HG03064 (cell line): Measurements from ENCODE around the gene CCDC78.

Experiments used
- ATAC-seq: cut with Tn5 transposase; IDR thresholded peaks from one replicate; pipeline ENCODE4 v1.9.1; 2021; ENCODE audit warnings: low read depth; ENCODE audit not compliant: unreplicated experiment

The CCDC78 gene

DNA sequence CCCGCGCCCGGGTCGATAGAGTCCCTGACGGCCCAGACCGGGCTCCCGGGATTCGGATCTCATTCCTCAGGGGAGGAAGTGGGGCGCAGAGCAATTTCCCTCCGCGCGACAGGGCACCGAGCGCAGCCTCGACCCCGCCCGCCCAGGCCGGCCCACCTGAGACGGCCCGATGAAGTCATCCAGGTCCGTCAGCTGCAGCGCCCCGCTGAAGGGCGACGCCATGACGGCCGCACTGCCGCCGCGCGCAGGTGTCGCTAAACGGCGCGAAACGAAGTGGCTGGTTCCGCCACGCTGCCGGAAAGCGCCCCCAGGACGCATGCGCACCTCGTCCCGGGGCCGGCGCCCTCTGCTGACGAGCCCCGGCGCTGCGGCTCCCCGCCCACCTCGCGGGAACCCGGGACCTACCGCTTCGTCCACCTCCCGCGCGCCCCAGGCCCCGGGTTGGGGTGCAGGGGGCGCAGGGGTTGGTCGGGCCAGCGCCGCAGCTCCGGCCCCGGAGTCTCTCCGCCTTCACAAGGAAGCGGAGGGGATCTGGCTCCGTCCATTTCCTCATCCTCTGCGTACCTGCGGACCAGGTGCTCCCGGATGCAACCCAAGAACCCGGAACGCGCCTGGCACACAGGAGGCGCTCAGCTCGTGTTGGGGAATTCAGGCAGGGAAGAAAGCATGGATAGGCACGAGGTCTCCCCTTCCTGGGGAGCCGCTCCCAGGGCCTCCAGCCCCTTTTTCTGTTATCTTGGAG lies 14.7 kb upstream of the CCDC78 start, which contains the start of gene CIAO3:
CIAO3 (minus strand) TSS at position 234 of the 742 bp plus-strand sequence; CDS start at position 222, 12 bp downstream.
- peak; percentile 73 for ATAC-seq

DNA sequence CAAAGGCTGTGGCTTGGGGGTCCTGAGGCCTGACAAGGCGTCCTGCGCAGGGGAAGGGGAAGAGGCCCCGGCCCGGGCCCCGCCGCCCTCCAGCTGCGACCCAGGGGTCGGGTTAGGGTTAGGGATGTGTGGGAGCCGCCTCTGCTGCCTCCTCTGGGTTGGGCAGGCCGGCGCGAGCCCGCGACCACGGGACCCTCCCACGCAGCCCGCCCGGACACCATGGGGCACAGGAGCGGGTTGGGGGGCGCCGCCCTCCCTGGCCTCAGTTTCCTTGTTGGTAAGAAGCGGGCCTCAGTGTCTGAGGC lies 14.2 kb upstream of the CCDC78 start:
- ATAC-seq = peak; percentile 12

DNA sequence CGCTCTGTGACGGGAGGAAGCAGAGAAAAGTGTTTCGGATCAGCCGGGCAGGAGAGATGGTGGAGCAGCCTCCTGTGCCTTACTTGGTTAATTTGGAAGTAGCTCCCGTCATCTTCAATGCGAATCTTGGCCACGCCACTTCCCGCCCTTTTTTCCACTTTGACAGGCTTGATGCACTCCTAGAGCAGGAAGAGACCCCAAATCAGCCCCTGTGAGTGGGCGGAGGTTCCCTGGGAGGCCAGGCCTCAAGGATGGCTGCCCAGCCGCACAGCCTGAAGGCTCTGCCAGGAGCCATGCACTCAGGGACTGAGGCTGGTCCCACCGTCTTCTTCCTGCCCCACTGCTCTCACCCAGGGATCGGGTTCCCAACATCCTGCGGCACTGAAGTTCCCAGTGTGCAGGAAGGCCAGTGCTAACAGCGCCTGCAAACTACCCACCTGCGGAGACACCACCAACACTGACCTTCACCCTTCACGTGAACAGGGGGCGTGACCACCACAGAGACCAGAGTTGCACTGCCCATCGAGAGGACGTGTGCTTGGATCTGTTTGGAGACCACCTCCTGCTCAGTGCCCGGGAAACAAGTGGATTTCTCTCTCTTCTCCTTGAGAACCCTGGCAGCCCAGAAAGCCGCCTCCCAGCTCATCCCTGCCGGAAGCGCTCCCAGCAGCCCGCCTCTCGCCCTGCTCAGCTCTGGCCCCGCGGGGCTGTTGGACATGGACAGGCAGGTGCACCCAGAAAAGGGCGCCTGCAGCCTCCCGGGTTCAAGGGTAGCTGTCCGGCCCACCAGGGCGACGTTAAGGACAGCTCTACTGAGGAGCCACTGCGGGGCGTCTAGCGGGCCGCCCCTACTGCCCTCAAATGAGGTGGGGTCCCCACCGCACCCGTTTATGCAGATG lies 13.6 kb upstream of the CCDC78 start:
- no peak for ATAC-seq

DNA sequence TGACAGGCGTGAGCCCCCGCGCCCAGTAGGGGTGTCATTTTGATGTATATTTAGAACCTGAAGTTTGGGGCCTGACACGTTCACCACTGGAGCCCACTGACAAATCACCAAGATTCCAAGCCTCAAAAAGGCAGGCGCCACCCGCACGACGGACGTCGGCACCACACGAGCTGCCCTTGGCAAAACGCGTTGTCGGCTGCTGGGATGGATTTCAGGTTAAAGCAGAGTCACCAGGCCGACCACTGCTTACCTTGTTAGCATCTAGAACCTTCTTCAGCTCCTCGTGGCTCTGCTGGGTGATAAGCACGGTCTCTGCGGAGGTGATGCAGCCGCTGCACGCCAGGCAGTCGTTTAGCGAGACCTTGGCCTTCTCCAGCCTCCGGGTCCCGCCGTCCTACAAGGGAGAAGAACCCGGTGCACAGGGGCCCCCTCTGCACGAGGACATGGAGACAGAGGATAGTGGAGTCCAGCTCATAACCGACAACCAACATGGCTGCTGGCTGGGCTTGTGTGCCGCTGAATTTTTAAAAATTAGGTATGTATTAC lies 10.8 kb upstream of the CCDC78 start:
- ATAC-seq = no peak

DNA sequence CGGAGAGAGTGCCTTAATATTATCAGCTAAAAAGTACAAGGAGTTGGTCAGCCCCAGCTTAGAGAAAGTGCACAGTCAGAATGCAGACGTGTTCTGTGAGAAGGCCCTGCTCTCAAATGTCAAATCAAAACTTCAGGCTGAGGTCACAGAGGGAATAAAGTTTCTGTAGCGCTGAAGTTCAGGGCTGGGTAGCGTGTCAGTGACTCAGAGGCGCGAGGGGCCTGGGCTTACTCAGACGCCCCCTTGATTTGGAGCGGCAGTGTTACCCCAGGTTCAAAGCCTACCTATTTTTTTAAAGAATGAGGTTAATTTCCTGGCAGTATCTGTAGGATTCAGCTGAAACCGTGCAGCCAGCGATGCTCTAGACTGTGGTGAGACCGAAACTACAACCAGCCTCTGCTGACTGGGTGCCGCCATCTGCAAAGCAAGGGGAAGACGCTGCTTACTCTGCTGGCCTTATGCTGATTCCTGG lies 9.8 kb upstream of the CCDC78 start:
- no peak for ATAC-seq

DNA sequence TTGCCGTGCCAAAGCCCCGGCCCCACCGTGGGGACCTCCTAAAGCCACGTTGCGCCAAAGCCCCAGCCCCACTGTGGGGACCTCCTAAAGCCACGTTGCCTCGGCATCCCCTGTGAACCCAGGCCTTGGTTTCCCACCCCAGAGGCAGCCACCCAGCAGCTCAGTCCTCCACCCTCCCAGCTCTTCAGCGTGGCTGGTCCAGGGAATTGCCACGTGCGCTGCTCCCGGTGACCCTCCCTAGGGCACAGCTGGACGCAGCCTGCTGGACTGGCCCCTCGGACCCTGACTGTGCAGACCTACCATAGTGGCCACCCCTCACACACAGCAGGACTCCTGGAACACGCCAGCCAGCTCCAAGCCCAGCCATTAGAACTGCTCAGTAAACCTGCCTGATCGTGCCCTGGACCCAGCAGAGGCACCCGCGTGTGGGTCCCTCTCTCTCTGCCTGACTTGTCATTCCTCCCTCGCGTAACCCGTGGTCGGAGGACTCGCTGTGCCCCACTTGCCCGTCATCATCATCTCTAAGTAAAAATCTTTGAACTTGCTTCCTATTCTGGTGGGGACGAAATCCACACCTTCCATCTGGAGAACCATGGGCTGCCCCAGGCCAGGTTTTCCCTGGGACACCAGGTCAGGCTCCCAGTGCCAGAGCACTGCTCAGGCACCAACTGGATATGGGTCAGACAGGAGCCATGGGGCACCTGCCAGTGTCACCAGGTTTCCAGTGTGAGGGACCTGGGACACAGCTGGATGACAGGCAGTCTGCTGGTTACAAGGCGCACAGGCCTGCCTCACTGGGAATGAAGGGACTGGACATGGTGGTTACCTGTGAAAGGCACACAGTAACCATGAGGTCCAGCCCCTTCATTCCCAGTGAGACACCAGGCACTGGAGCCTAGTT lies 9.0 kb upstream of the CCDC78 start:
- ATAC-seq = no peak

DNA sequence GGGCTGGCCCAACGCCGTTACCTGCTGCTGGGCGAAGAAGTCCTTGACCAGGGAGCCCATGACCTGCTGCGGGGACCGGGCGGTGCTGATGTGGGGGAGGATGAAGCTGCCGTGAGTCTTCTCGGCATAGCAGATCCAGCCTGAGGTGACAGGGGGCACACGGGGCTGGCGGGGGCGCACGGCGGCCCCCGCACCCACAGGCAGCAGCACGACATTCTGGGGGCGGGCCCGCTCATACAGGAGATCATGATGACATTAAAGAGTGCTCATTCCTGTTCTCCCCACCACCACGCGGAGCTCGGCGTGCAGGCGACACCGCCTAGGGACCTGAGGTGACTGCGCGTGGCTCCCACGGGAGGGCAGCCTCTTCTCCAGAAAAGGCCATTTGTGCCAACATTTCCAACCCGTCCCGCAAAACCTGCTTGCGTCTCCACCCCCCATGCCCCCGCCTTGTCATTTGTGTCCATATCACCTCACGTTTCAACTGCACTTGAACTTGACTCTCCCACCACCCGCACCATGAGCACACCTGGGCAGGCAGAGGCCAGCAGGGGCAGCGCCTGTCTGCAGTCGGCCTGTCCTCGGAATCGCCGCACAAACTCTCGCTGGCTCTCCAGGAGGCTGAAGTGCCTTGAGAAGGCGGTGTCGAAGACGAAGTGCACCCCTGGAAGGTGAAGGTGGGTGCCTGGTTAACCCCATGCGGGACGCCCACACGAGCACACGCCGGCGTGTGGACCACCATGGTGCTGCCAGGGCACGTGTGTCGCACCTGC lies 8.2 kb upstream of the CCDC78 start:
- no peak for ATAC-seq

DNA sequence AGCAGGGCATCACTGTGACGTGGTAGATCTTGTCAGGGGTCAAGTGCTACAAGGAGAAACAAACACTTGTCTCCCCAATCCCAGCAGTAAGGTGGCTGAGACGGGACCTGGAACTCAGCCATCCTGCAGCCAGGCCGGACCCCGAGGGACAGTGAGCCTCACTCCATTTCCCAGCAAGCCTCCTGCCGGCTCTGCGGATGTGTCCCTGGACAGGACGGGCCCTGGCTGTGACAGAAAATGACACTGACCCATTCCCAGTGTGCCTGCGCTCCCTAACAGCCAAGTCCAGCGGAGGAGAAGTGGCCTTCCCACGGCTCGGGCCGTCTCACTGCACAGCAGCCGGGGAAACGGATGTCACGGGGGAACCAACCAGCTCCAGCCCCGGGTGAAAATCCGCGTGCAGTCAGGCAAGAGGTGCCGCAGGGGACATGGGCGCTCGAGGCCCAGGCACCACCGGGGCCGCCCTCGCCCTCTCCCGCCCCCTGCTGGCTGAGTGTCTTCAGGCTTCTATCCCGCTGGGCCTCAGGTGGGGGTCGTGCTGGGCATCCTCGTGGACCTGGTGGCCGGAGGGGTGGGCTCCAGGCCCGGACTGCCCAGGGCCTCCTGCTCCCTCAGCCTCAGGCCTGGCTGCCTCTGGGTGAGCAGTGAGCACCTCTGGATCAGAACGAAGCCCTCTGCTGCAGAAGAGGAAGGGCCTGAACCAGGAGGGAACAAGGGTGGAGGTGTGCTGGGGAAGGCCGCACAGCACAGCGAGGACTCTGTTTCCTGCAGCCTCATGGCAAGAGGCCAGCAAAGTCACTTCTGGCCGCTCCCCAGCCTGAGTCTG lies 7.4 kb upstream of the CCDC78 start:
- ATAC-seq = no peak

DNA sequence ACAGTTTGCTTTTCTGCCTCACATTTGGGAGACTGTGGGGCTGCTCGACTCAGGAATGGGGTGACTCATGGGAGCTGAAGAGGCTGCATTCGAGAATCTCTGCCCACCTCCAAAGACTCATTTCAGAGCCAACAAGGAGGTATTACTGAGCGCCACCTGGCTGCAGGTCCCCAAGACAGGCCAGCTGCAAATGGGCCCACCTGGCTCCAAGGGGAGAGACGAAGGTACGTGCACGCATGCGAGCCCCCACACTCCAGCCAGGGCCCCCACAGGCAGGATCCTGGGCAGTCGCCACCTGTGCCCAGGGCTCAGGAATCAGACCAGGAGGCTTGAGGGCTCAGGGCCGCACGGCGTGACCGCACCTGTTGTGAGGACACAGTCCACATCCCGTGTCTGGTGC lies 6.7 kb upstream of the CCDC78 start:
- ATAC-seq = no peak

DNA sequence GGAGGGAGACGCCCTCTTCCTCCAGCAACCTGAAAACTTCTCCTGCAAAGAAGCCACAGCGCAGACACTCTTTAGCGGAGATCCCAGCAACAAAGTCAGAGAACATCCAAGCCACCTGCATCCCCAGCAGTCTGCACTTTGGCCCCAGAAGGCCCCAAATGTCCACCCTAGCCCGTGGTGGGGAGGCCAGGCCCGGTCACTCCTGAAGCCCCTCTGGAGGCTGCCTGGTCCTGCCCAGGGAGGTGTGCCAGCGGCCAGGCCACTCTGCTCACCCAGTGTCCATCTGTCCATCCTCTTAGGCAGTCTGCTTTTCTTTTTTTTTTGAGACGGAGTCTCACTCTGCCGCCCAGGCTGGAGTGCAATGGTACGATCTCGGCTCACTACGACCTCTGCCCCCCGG lies 6.1 kb upstream of the CCDC78 start:
- no peak for ATAC-seq

DNA sequence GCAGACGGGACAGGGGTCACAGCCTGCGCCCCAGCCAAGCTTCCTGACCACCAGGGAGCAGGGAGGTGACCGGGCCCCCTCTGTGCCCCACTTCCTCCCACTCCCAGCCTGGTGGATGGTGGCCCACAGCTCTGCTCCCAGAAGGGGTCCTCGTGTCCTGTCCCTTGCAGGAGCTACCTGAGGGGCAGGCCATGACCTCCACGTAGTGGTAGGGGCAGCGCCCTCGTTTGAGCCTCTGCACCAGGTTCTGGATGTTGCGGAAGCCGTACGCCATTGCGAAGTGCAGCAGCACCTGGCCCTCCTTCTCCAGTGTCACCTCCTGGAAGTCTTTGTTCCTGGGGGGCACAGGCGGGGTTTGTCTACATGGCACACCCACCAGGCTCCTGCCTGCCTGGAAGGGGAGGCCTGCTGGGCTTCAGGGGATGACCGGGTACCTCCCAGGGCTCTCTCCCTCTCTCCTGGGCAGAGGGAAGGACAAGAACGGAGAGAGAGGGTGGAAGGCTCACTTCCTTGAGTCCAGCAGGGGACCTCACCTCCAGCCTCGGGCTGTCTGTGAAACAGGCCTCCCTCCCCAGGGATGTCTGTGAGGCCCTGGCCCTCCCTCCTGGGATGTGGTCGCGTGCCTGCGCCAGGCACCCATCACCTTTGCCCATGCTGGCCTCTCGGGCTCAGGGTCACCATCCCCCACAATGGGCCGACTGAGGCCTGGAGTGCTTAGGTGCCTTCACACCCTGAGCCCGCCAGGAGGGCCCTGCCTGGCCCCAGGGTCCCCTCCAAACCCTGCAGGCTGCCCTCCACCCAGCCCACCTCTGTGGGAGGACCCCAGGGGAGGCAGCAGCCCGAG lies 4.6 kb upstream of the CCDC78 start:
- ATAC-seq = no peak

DNA sequence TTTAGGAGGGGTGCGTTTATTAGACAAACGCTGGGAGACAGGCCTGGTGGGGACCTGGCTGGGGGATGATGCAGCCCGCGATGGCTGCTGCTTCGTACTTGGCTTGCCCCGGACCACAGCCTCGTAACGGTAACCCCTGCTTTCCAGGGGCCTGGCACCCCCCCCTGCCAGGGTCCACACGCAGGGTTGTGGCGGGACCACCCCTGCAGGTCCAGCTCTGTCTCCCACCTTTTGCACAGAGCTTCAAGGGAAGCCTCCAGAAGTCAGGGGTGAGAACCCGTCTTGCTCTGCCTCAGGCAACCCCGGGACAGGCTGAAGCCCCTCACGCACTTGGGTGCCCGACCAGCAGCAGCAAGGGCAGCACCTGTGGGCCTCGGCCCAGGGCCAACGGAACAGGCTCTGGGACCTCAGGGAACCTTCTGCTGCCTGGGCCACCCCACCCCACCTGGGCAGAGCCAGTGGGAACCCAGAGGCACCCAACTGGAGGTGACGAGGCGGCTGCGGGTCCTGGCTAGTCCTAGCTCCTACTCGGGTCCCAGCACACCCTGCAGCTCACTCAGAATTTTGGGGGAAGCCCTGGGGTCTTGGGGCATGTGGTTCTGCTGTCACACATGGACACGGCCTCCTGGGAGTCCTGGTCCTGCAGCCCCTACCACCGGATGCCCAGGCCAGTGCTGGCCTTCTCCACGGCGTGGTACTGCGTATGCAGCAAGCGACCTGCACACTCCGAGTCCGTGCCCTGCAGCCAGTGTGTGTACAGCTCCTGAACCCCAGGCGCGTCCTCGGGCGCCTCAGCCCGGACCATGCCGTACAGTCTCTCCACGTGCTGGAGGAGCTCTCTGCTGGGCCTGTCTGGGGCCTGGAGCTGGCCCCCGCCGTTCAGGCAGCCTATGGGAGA lies 3.8 kb upstream of the CCDC78 start:
- no peak for ATAC-seq

DNA sequence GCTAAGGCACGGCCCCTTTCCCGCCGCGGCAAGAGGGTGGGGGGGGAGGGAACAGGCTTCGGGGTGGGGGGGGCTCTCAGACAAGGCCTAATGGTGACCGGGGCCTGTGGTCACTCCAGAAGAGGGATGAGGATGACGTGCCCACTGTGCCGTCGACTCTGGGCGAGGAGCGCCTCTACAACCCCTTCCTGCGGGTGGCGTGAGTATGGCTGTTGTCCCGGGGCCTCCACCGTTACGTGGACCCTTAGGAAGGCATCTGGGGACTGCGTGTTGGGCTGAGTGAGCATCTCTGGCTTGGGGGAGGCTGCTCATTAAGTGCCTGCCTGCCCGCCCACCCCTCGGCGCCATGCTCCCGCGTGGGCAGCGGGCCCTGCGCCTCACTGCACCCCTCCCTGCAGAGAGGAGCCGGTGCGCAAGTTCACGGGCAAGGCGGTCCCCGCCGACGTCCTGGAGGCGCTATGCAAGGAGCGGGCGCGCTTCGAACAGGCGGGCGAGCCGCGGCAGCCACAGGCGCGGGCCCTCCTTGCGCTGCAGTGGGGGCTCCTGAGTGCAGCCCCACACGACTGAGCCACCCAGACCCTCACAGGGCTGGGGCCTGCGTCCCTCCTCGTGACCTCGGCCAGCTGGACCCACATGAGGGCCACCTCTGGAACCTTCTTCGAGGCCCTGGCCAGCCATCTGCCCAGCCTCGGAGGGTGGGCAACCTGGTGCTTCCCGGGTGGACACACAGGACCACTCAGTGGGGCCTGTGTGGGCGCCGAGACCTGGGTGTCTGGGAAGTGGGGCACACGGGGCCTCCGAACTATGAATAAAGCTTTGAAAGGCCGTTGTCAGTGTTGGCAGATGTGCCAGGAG lies 2.9 kb upstream of the CCDC78 start:
- no peak for ATAC-seq

DNA sequence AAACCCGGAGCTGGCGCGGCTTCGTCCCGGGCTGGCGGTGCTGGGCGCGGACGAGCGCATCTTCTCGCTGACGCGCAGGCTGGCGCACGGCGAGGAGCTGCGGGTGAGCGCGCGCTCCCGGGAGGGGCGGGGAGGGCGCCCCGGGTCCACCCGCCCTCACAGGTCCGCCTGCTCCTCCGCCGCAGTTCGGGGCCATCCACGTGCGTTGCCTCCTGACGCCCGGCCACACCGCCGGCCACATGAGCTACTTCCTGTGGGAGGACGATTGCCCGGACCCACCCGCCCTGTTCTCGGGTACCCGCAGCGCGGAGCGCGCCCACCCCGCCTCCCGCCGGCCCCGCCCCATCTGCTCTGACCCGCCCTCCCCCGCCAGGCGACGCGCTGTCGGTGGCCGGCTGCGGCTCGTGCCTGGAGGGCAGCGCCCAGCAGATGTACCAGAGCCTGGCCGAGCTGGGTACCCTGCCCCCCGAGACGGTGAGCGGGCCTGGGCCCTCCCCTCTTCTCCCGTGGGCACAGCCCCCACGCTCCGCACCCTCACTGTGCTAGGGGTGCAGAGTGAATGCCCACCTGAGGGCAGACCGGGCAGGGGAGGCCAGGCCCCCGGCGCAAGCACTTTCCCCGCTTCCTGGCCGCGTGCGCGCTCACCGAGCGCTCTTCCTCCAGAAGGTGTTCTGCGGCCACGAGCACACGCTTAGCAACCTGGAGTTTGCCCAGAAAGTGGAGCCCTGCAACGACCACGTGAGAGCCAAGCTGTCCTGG lies 2.1 kb upstream of the CCDC78 start:
- ATAC-seq = no peak

DNA sequence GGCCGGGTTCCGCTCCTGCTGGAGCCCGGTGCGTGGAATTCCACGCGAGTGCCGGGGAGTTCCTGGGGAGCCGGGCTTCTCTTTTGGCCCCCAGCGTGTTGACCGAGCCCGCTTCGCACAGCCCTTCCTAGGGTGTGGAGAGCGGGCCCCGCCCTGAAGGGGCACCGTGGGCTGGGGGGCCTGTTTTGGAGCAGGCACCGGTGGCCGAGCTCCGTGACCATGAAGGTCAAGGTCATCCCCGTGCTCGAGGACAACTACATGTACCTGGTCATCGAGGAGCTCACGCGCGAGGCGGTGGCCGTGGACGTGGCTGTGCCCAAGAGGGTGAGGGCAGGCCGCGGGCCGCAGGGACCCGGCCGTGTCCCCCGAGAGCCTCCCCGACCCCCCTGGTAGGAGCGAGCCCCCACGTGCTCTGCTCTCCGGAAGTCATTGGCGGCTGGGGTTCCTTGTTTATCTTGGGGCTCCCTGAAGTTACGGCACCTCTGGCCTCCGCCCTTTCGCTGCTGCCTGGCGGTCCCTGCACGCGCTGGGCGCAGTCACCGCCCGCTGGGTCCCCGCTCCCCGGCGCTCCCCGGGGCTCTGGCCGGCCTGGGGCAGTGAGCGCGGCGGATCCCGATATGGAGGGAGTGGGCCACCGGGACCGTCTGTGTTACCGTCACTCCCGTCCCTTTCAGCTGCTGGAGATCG lies 1.2 kb upstream of the CCDC78 start:
- no peak for ATAC-seq
